Stromal cell of bone marrow (primary cell): ENCODE results near the gene PNCK.

Experiments used
- DNase-seq: peaks from one replicate; pipeline ENCODE4 v3.0.0-alpha.2; 2012; ENCODE audit warnings: low read depth

The PNCK gene

GRCh38 chrX:153640736-153641575 lies 32.7 kb downstream of the PNCK start:
- no peak for DNase-seq

- DNase-seq: no peak
Measured at GRCh38 chrX:153640045-153640686, 33.4 kb downstream of the PNCK start.

- DNase-seq: no peak
Measured at GRCh38 chrX:153639177-153640044, 34.2 kb downstream of the PNCK start.

- DNase-seq: no peak
Measured at GRCh38 chrX:153638436-153639176, 35.0 kb downstream of the PNCK start.

GRCh38 chrX:153638041-153638371 lies 35.6 kb downstream of the PNCK start:
- no peak for DNase-seq

- DNase-seq: no peak
Measured at GRCh38 chrX:153637121-153638040, 36.2 kb downstream of the PNCK start.

- DNase-seq: no peak
Measured at GRCh38 chrX:153636716-153637115, 36.9 kb downstream of the PNCK start.

GRCh38 chrX:153635788-153636668 lies 37.6 kb downstream of the PNCK start:
- no peak for DNase-seq

- DNase-seq: no peak
Measured at GRCh38 chrX:153635388-153635787, 38.2 kb downstream of the PNCK start.

GRCh38 chrX:153634832-153635231 lies 38.8 kb downstream of the PNCK start:
- no peak for DNase-seq

- no peak for DNase-seq
Measured at GRCh38 chrX:153634236-153634635, 39.4 kb downstream of the PNCK start.

- DNase-seq: no peak
Measured at GRCh38 chrX:153633607-153634180, 39.9 kb downstream of the PNCK start.

GRCh38 chrX:153633048-153633447 lies 40.6 kb downstream of the PNCK start:
- DNase-seq: no peak

- no peak for DNase-seq
Measured at GRCh38 chrX:153632595-153632946, 41.0 kb downstream of the PNCK start.

- DNase-seq: no peak
Measured at GRCh38 chrX:153631907-153632594, 41.6 kb downstream of the PNCK start.

- no peak for DNase-seq
Measured at GRCh38 chrX:153631346-153631745, 42.3 kb downstream of the PNCK start.

- no peak for DNase-seq
Measured at GRCh38 chrX:153628665-153629064, 44.9 kb downstream of the PNCK start.

- no peak for DNase-seq
Measured at GRCh38 chrX:153628129-153628528, 45.5 kb downstream of the PNCK start.

- DNase-seq: no peak
Measured at GRCh38 chrX:153627675-153628111, 45.9 kb downstream of the PNCK start.
